22Rv1 (cell line): Measurements from ENCODE around the gene RABGGTA.

Experiments
- ZFX ChIP-seq: fragments of 450-650 bp; IDR thresholded peaks from 2 replicates; pipeline ENCODE4 v1.6.1; 2017; ENCODE audit warnings: antibody characterized with exemption, borderline replicate concordance
- TF ChIP-seq, protein P1 (sequence below): fragments of 450-650 bp; IDR thresholded peaks from 2 replicates; pipeline ENCODE4 v1.5.1; 2017; ENCODE audit warnings: mild to moderate bottlenecking

DNA sequence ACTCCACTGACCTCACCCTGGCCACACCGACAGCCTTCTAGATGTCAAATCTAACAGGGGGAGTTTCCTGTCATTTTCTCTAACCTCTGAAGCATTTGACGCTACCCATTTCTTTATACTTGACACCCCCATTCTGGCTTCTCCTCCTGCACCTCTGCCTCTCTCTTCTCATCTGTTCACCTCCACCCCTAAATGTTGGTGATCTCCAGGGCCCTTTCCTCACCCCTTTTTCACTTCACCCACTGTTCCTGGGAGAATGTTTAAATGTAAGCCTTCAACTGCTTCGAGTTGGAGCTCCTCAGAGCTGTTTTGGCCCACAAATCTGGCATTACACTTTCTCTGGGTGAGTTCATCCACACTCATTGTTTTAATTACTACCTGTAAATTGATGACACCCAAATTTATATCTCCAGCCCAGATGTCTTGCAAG lies 452 bp upstream of the RABGGTA start:
- TF ChIP-seq, protein P1, sequence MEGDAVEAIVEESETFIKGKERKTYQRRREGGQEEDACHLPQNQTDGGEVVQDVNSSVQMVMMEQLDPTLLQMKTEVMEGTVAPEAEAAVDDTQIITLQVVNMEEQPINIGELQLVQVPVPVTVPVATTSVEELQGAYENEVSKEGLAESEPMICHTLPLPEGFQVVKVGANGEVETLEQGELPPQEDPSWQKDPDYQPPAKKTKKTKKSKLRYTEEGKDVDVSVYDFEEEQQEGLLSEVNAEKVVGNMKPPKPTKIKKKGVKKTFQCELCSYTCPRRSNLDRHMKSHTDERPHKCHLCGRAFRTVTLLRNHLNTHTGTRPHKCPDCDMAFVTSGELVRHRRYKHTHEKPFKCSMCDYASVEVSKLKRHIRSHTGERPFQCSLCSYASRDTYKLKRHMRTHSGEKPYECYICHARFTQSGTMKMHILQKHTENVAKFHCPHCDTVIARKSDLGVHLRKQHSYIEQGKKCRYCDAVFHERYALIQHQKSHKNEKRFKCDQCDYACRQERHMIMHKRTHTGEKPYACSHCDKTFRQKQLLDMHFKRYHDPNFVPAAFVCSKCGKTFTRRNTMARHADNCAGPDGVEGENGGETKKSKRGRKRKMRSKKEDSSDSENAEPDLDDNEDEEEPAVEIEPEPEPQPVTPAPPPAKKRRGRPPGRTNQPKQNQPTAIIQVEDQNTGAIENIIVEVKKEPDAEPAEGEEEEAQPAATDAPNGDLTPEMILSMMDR: no peak
- no peak for TF ChIP-seq ZFX
